IPS-18a (cell line): ENCODE data around the gene KCTD5.
A peak's percentile ranks its signal among the peaks of the same experiment; 100 is the strongest.
"Not testable (repeated sequence)": the region's sequence is repeated elsewhere in the genome, so short reads cannot be mapped to it uniquely, and the experiment has no call there.

Source experiments
- H3K27ac ChIP-seq: one replicate; pipeline ENCODE4 v1.5.1; 2013; ENCODE audit warnings: low read length
- H3K27me3 ChIP-seq: one replicate; pipeline ENCODE4 v1.6.1; 2013; ENCODE audit warnings: mild to moderate bottlenecking, low read length; ENCODE audit not compliant: control insufficient read depth, insufficient read depth
- H3K36me3 ChIP-seq: one replicate; pipeline ENCODE4 v1.6.1; 2013; ENCODE audit warnings: low read depth, low read length; ENCODE audit not compliant: control insufficient read depth
- H3K4me1 ChIP-seq: one replicate; pipeline ENCODE4 v1.6.1; 2013; ENCODE audit warnings: low read depth, low read length; ENCODE audit not compliant: control insufficient read depth
- H3K4me3 ChIP-seq: one replicate; pipeline ENCODE4 v1.5.1; 2013; ENCODE audit warnings: low read length
- H3K9ac ChIP-seq: one replicate; pipeline ENCODE4 v1.6.1; 2013; ENCODE audit warnings: mild to moderate bottlenecking, low read length, moderate library complexity
- H3K9me3 ChIP-seq: one replicate; pipeline ENCODE4 v1.6.1; 2013; ENCODE audit warnings: low read depth, low read length; ENCODE audit not compliant: control insufficient read depth

The KCTD5 gene

DNA sequence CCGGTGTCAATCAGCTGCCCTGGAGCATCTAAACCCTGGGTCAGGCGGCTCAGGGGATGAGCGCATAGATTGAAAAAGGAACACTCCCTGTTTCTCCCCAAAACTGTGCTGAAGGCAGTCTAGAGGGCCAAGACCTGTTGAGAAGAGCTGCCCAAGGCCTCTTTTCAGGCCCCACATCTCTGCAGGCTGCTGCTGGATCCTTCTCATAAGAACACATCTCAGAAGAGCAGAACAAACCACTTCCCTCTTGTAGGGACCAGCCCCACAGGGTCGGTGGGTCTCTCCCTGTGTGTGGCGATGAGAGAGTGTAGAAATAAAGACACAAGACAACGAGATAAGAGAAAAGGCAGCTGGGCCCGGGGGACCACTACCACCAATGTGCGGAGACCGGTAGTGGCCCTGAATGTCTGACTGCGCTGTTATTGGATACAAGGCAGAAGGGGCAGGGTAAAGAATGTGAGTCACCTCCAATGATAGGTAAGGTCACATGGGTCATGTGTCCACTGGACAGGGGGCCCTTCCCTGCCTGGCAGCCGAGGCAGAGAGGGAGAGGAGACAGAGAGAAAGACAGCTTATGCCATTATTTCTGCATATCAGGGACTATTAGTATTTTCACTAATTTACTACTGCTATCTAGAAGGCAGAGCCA is 22.2 kb upstream of the KCTD5 start:
- H3K36me3 ChIP-seq, H3K27ac ChIP-seq, H3K4me1 ChIP-seq, H3K4me3 ChIP-seq, H3K9ac ChIP-seq, H3K27me3 ChIP-seq, H3K9me3 ChIP-seq: not testable (repeated sequence)

DNA sequence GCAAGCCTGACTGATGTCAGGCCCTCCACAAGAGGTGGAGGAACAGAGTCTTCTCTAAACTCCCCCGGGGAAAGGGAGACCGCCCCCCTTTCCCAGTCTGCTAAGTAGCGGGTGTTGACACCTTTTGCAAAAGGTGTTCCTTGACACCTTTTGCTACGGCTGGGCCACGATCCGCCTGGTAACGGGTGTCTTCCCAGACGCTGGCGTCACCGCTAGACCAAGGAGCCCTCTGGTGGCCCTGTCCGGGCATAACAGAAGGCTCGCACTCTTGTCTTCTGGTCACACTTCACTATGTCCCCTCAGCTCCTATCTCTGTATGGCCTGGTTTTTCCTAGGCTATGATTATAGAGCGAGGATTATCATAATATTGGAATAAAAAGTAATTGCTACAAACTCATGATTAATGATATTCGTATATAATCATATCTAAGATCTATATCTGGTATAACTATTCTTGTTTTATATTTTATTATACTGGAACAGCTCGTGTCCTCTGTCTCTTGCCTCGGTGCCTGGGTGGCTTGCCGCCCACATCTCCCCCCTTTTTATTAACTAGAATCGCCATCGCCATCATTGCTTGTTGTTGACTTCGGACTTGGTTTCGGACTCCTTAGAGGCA is 21.5 kb upstream of the KCTD5 start:
- not testable (repeated sequence) for H3K4me3 ChIP-seq, H3K9ac ChIP-seq, H3K36me3 ChIP-seq, H3K9me3 ChIP-seq, H3K4me1 ChIP-seq, H3K27ac ChIP-seq, H3K27me3 ChIP-seq

DNA sequence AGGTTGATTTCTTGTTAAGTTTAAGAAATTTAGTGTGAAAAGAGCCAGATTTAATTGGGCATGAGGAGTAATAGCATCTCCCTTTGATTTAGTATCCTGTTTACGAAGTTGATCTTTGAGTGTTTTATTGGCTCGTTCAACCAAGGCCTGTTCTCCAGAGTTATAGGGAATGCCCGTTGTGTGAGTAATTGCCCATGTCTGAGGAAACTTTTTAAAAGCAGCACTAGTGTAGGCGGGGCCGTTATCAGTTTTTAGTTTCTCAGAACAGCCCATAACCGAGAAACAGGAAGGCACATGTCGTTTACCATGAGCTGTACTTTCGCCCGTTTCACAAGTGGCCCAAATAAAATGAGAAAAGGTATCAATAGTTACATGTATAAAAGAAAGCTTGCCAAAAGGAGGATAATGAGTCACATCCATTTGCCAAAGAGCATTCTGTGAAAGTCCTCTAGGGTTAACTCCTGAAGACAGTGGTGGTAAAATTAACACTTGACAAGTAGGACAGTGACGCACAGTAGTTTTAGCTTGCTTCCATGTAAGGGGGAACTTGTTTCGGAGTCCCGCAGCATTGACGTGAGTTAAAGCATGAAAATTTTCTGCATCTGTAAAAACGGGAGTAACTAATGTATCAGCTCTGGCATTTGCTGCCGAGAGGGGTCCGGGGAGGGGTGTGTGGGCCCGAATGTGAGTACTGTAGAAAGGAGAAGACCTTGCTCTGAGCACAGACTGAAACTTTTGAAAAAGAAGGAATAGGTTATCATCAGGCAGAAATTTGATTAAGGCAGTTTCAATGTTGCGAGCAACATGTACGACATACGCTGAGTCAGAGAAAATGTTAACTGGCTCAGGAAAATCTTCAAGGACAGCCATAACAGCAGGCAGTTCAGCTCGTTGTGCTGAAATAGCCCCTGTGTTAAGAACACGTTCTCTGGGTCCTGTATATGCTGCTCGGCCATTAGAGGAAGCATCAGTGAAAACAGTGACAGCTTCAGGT is 18.5 kb upstream of the KCTD5 start:
- no peaks in the 10 kb centered on the region for H3K27me3 ChIP-seq
- H3K27ac ChIP-seq: no peak overlapping the region
- no peaks in the 10 kb centered on the region for H3K4me1 ChIP-seq
- H3K9ac ChIP-seq: no peak overlapping the region
- no peaks in the 10 kb centered on the region for H3K9me3 ChIP-seq
- no peaks in the 10 kb centered on the region for H3K36me3 ChIP-seq
- no peak overlapping the region for H3K4me3 ChIP-seq

DNA sequence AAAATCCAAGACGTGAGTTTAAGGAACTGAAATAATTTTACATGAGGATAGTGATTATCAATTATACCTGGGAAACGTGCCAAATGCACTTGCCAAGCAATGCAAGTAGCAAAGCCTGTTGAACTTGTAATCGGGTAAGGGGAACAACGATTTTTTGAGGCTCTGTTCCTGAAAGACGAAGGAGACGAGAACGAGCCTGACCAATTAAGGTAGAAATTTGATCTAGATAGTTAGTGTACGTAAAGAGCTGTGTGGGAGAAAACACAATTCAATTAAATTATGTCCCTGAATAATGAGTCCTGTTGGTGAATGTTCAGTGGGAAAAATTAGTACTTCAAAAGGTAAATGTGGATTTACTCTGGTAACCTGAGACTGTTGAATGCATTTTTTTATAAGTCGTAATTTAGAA is 17.7 kb upstream of the KCTD5 start:
- no peak overlapping the region for H3K27ac ChIP-seq
- no peaks in the 10 kb centered on the region for H3K4me1 ChIP-seq
- no peaks in the 10 kb centered on the region for H3K27me3 ChIP-seq
- no peak overlapping the region for H3K4me3 ChIP-seq
- H3K9ac ChIP-seq: no peak overlapping the region
- H3K9me3 ChIP-seq: no peaks in the 10 kb centered on the region
- no peaks in the 10 kb centered on the region for H3K36me3 ChIP-seq

DNA sequence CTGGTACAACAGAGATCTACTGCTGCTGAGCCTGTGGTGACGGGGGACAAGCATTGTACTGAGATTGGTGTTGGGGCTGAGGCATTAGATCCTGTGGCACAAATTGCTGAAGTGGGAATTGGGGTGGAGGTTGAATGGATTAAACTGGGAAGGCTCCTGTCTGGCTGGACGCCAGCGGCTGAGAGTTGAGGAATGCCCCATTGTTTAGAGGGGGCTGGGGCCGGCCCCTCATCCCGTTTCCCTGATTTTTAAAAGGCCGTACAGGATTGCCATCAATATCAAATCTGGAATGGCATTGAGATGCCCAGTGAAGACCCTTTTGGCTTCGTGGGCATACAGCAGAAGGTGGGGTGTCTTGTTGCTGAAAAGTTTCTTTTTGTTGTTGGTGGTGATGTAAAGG is 15.7 kb upstream of the KCTD5 start:
- H3K9ac ChIP-seq, H3K4me1 ChIP-seq, H3K27ac ChIP-seq, H3K4me3 ChIP-seq, H3K36me3 ChIP-seq, H3K27me3 ChIP-seq, H3K9me3 ChIP-seq: not testable (repeated sequence)

DNA sequence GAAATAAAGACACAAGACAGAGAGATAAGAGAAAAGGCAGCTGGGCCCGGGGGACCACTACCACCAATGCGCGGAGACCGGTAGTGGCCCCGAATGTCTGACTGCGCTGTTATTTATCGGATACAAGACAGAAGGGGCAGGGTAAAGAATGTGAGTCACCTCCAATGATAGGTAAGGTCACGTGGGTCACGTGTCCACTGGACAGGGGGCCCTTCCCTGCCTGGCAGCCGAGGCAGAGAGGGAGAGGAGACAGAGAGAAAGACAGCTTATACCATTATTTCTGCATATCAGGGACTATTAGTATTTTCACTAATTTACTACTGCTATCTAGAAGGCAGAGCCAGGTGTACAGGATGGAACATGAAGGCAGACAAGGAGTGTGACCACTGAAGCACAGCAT is 12.7 kb upstream of the KCTD5 start:
- not testable (repeated sequence) for H3K36me3 ChIP-seq, H3K9ac ChIP-seq, H3K27me3 ChIP-seq, H3K4me3 ChIP-seq, H3K9me3 ChIP-seq, H3K4me1 ChIP-seq, H3K27ac ChIP-seq

DNA sequence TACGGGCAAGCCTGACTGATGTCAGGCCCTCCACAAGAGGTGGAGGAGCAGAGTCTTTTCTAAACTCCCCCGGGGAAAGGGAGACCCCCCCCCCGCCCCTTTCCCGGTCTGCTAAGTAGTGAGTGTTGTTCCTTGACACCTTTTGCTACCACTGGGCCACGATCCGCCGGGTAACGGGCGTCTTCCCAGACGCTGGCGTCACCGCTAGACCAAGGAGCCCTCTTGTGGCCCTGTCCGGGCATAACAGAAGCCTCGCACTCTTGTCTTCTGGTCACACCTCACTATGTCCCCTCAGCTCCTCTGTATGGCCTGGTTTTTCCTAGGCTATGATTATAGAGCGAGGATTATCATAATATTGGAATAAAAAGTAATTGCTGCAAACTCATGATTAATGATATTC is 12.3 kb upstream of the KCTD5 start:
- H3K36me3 ChIP-seq, H3K27ac ChIP-seq, H3K9me3 ChIP-seq, H3K4me1 ChIP-seq, H3K27me3 ChIP-seq, H3K9ac ChIP-seq, H3K4me3 ChIP-seq: not testable (repeated sequence)

DNA sequence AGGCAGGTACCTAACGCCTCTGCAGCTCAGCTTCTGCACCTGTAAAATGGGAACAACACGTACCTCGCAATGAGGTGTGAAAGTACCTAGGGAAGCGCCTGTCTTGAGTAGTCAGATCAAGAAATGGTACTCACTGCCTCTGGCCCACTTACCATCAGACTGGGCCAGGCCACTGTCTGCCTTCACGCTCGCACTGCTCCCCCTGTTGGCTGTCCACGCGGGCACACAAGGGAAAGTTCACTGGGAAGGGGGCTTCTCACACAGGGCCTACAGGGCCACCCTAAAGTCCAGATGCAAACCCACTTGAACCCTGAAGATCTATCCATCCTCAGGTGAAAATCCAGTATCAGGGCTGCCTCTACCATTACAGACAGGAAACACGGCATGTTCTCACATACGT is 11.1 kb upstream of the KCTD5 start:
- H3K4me3 ChIP-seq, H3K9ac ChIP-seq, H3K9me3 ChIP-seq, H3K27ac ChIP-seq, H3K27me3 ChIP-seq, H3K4me1 ChIP-seq, H3K36me3 ChIP-seq: not testable (repeated sequence)

DNA sequence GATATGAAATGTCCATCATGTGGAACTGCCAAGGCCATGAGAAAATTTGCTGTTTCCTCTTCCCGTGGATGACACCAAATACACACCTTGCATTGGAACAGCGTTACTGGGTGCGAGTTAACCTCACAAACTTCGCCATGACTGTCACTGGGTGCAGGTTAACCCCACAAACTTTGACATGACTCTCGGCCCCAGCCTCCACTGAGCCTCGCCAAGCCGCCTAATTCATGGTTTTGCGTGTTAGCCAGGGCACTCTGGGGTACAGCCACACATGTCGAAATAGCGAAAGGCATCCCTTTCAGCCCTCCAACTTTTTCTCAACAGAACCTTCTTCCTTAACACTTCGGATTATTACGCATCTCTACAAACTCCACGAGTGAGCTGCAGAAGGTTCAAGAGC is 10.6 kb upstream of the KCTD5 start:
- no peak overlapping the region for H3K9ac ChIP-seq
- H3K27me3 ChIP-seq: no peaks in the 10 kb centered on the region
- no peaks in the 10 kb centered on the region for H3K36me3 ChIP-seq
- H3K4me1 ChIP-seq: no peaks in the 10 kb centered on the region
- H3K4me3 ChIP-seq: no peak overlapping the region
- no peaks in the 10 kb centered on the region for H3K9me3 ChIP-seq
- H3K27ac ChIP-seq: no peak overlapping the region

DNA sequence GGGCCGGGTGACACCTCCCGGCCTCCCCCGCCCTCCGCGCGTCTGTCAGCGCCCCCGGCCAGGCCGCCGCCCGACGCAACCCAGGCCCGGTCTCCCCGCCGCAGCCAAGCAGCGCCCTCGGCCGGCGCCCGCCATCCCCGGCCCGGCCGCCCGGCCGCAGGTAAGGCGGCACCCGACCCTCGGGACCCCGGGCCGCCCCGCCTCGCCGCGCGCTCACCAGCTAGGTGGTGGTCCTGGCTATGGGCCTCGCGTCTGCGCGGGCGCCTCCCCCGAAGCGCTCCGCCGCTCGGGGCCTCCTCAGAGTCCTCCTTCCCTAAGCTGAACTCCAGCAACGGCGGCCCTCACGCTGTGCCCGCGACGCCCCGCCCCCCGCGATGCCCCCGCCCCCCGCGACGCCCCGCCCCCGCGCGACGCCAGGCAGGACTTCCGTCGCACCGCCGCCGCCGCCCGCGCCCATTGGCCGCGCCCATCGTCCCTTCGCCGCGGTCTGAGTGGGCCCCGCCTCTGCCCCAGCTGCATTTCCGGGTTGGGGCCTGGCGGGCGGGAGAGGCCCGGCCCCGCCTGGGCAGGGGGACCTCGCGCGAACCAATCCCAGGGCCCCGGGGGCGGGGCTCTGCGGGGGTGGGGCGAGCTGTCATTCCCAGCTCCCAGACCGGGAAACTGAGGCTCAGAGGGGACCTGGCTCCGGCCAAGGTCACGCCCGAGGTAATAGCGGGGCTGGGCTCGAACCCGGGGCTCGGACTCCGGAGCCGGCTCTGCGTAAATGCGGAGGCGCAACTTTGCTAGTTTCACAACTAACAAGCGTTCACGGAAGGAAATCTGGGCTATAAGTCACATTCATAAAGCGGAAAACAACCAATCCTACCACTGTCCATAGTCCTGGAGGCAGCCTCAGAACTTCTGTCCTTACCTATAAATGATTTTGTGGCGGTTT is 9.0 kb upstream of the KCTD5 start:
- H3K9me3 ChIP-seq: no peaks in the 10 kb centered on the region
- no peaks in the 10 kb centered on the region for H3K36me3 ChIP-seq
- no peak overlapping the region for H3K27ac ChIP-seq
- H3K27me3 ChIP-seq: no peaks in the 10 kb centered on the region
- H3K4me1 ChIP-seq: no peaks in the 10 kb centered on the region
- H3K4me3 ChIP-seq: peak overlapping the region; percentile 57
- no peak overlapping the region for H3K9ac ChIP-seq

DNA sequence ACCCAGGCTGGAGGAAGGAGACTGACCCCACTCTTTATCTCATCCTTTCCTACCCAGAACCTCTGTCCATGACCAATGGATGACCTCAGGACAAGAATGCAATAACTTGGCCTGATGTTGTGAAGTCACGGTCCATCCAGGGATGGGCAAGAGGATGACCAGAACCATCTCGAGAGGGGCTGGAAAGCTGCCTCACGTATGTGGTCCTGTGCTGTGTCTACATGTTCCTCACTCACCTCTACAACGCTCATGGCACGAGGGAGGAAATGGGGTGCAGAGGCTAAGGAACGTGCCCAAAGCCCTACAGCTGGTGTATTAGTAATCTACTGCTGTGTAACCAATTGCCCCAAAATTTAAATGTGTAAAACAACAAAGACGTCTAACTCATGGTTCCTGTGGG is 7.3 kb upstream of the KCTD5 start:
- Histone ChIP-seq H3K27ac (no peak overlapping the region), H3K4me1 (no peaks in the 10 kb centered on the region)

More for the DNA sequence above, 7.3 kb upstream of the KCTD5 start:
- H3K4me3 ChIP-seq: no peak overlapping the region
- H3K36me3 ChIP-seq: no peaks in the 10 kb centered on the region
- H3K27me3 ChIP-seq: no peaks in the 10 kb centered on the region
- no peaks in the 10 kb centered on the region for H3K9me3 ChIP-seq
- no peak overlapping the region for H3K9ac ChIP-seq
